Fibroblast of skin of right quadriceps (primary cell): Measurements from ENCODE around the gene NCKAP5.
"Not testable (repeated sequence)": the region's sequence is repeated elsewhere in the genome, so short reads cannot be mapped to it uniquely, and the experiment has no call there.

Experiments used
- DNase-seq: peaks from one replicate; pipeline ENCODE4 v3.0.0-alpha.2; 2013

Gene NCKAP5

DNA sequence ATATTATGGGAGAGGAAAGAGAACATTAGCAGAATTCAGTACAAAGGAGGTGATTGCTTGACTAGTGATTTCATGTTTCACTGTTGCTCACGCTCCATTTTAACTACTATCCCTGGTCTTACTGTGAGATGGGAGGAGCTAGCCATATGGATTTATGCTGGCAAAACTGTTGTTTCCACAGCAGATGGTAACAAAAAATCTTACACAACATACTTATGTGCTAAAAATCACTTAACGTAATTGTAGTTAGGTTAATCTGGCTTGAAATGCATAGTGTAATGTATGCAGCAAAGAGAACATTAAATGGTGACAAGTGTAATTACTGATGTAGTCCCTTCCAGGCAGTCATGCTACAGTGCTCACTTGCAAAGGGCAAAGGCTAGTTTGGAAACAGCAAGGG, 742.7 kb downstream of the NCKAP5 start:
- no peak for DNase-seq

DNA sequence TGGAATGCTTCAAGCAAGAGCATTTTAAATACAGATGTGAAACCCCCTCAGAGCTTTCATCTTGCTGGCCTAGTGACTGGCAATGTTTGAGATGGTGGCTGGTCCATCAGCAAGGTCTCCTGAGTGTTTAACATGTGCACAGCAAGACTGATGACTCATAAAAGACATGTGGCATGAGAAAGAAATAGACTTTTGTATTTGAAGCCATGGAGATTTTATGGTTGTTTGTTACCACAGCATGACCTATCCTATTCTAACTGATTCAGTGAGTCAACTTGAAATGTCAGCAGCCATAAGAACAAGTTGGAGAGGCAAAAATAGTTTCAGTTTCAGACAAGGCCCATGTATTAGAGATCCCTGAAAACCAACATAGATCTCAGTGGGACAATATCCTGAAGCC, 743.5 kb downstream of the NCKAP5 start:
- peak; percentile 50 for DNase-seq

DNA sequence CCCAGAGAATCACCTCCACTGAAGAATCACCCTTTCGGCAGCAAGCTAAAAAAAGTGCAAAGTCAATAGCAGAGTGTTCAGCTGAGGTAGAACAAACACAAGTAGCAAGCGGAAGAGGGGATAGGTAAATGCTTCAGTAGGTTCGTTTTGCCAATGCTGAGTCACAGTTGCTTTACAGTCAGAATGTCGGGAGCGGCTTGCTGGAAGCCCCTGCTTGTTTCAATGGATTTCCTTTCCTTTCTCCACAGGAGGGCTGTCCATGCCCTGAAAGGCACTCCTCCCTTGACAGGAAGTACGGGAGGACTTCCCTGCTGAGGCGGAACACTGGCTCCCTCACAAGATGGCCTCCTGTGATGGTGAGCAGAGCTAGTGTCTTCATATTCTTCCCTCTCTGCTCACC, 752.0 kb downstream of the NCKAP5 start:
- no peak for DNase-seq

- DNase-seq: peak; percentile 86
Measured at GRCh38 chr2:132815516-132815915, 752.7 kb downstream of the NCKAP5 start.

DNA sequence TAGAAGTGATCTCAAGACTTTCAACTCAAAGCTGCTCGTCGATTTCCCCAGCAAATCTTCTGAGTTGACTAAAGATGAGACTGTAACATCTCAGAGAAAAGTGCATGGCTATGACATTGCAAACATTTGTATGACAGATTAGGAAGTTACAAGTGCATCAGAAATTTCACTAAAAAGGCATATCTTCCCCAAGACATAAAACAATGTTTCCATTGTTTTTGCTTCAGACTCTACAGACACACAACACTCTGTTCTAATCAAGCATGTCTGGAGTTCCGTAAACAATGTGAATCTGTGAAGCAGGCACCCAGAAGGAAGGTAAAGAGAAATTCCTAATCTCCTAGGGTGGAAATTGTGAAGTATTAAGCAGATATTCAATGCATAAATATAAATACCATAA, 753.6 kb downstream of the NCKAP5 start:
- no peak for DNase-seq

DNA sequence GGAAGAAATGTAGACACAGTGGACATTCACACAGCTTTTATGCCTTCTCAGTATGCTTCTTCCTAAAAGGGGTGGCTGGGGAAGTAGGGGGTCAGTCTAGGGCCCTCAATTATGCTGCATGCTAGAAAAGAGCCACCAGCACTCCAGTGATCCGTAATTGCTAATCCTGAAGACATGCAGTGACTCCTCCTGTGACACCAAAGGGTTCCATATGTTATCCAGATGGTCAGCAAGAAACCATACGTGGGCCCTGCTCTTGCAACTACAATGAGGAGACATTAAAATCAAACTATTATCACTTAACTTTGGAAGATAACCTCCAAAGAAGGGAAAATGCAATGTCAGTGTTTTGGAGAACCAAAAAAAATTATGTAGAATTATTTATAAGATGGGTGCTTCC, 754.8 kb downstream of the NCKAP5 start:
- no peak for DNase-seq

DNA sequence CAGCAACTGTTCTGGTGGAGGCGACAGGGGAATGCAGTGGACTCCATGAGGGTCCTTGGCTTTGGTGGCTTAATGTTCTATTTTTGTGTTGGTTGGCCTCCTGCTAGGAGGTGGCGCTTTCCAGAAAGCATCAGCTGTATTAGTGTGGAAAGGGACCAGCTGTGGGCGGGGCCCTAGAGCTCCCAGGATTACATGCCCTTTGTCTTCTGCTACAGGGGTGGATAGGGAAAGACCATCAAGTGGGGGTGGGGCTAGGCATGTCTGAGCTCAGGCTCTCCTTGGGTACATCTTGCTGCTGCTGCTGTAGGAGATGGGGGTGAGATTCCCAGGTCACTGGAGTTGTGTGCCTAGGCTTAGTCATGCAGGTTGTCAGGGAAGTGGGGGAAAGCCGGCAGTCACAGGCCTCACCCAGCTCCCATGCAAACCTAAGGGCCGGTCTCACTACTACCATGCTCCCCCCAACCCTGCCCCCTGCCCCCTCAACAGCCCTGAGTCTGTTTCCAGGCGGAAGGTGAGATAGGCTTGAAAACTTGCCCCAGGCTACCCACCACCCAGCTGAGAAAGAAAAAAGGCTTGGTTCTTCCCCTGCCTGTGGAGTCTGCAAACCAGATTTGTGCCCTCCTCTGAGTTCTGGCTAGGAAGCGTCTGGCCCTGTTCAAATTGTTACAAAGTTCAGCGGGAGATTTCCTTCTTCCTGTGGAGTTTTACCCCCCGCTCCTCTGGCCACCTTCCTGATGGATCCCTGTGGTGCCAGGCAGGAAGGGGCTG, 756.9 kb downstream of the NCKAP5 start:
- no peak for DNase-seq

- DNase-seq: not testable (repeated sequence)
Measured at GRCh38 chr2:132809962-132810361, 758.3 kb downstream of the NCKAP5 start.

GRCh38 chr2:132804051-132804450, 764.2 kb downstream of the NCKAP5 start:
- peak; percentile 67 for DNase-seq

GRCh38 chr2:132798341-132798740, 769.9 kb downstream of the NCKAP5 start:
- no peak for DNase-seq

DNA sequence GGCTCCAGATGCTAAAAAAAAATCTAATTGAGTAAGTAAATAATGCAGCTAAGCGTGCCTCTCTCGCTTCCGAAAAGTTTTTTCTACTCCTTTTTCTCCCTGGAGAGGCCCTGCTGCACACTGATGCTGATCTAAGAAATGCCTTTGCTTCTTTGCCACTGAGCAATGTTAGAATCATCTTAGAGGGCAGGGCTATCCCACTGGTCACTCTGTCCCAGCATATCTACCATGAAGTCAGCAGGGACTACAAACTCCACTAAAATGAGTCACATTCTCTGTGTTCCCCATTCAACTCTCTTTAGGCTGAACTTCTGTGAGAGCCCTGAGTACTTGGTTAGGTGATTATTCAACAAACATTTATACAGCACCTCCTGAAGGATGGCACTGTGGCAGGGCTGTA, 770.7 kb downstream of the NCKAP5 start:
- DNase-seq: peak; percentile 52

DNA sequence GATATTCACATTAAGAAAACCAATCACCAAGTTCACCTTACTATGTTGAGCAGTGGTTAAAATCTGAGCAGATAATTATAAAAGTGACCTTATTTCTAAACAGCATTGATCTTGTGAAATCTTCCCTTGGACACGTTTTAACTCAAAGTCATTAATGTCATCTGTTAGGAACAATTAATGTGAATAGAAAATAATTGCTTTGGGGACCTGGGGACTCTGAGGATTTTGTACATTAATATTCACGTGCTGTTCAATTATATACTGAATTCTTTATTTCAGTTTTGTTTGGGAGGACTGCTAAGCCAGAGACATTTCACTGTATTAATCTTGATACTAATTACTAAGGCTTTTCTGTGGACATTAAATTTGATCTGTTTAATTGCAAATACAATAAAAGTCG, 771.2 kb downstream of the NCKAP5 start:
- DNase-seq: no peak

DNA sequence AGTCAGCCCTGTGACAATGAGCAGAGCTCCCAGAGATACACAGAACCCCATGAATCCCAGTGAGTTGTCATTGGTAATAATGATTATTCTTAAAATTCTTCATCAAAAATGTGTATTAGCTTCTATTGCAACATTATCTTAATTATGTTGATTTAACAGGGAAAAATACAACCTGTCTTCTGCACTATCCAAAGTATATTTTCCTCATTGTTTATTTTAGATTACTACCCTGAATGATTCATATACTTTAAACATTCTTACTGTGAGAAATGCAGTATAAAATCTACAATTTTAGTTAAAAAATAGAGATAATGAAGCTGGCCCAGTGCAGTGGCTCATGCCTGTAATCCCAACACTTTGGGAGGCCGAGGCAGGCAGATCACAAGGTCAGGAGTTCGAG, 773.0 kb downstream of the NCKAP5 start:
- no peak for DNase-seq

- no peak for DNase-seq
Measured at GRCh38 chr2:132793532-132793931, 774.7 kb downstream of the NCKAP5 start.

DNA sequence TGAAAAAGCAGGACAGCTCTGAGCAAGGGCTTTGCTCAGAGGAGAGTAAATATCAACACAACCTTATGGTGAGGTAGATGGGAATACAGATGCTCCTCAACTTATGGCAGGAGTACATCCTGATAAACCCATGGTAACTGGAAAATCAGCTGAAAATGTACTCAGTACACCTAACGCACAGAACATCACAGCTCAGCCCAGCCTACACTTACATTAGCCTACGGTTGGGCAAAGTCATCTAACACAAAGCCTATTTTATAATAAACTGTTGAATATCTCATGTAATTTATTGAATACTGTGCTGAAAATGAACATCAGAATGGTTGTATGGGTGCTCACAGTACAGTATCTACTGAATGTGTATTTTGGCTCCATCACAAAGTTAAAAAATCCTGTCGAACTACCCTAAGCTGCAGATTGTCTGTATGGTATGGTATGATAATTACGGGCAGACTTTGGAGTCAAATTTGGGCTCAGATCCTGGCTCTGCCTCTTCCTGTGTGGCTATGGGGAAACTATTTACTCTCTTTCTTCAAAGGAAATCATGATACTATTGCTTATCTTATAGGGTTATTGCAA, 778.0 kb downstream of the NCKAP5 start:
- peak; percentile 22 for DNase-seq

- DNase-seq: no peak
Measured at GRCh38 chr2:132789066-132789465, 779.2 kb downstream of the NCKAP5 start.

GRCh38 chr2:132788310-132788838, 779.9 kb downstream of the NCKAP5 start:
- DNase-seq: no peak

- no peak for DNase-seq
Measured at GRCh38 chr2:132783883-132784282, 784.4 kb downstream of the NCKAP5 start.

GRCh38 chr2:132782176-132782783, 786.0 kb downstream of the NCKAP5 start:
- no peak for DNase-seq

DNA sequence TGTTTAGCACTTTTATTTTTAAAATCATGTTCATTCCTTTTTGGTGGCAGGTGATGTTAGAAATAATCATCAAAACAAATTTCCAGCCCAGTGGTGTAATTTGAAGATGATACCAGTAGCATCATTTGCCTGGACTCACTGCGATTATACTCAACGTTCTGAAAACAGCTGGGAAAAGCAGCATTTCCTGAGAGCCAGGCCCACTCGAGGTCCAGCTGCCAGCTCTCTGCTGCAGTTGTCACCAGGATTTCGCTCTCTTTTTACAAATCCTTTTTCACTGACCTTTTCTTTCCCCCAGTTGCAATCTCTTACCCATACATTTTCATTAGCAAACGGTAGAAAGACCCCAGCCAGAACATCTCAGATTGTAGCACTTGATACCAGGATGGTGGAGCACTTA, 787.6 kb downstream of the NCKAP5 start:
- DNase-seq: no peak

- no peak for DNase-seq
Measured at GRCh38 chr2:132779206-132779721, 789.0 kb downstream of the NCKAP5 start.

DNA sequence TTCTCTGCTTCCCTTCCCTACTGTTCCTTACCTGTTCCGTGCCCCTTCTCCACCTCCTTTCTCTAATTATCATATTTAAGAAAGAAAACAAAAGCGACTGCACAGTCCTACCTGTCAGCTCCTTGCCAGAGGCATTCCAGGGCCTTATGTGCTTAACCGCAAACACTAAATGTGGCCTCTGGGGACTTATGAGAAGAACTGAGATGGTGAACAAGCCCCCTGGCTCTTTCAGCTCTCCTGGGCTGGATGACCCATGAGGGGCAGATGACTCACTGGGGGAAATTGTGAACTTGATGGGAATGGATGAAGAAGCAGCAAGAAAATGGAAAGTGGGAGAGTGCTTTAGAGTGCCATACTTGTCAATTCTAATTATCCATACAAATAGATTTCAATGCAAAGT, 792.0 kb downstream of the NCKAP5 start:
- peak; percentile 17 for DNase-seq

- peak; percentile 27 for DNase-seq
Measured at GRCh38 chr2:132774189-132774588, 794.1 kb downstream of the NCKAP5 start.

DNA sequence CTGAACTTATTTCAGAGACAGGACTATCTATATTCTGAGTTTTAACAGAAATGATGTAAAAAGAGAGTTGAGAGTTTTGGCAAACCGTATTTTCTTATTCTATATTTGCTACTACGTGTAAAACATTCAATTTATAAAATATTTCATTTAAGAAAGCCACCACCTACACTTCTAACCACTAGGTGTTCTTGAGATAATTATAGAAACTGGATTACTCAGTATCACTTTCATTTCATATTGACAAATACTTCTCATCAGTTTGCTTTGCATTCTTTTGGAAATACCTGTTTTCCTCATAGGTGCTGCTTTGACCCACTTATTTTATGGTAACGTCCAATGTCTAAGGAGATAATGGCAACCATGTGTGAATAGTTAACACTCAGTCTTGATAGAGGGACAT, 794.9 kb downstream of the NCKAP5 start:
- DNase-seq: no peak
